ENCODE measurements around the gene CMTM8. TPM values are rescaled to one million over a fixed set of nuclear protein-coding genes. Genes with fewer than 3 reads are reported as not detected.

The CMTM8 gene
- total RNA-seq, 1 donor, result 1.1 TPM

- no peak for TF ChIP-seq CTCF (IDR thresholded peaks at IDR 0.05; ENCODE audit: insufficient read depth, low read length)
- no peak for DNase-seq (ENCODE audit: low read depth)
- H3K4me3 ChIP-seq (ENCODE audit: low read depth, low read length), result no peak overlapping the region
Observed at GRCh38 chr3:32419742-32420125, 181.3 kb downstream of the CMTM8 start.

Small RNA genes lying within 50 kb of the gene (small RNA-seq; reads per million reads assigned to genes)
- gene AC097639.2, result not detected

Other genes starting within 250 kb of the CMTM8 start
- gene GPD1L, start 132.1 kb upstream of the CMTM8 start, total RNA-seq (ENCODE audit: low replicate concordance), result 8.5 and 10.3 TPM in 2 replicates
- 4.2 and 10.1 TPM in 2 replicates for gene CMTM7, start 153.2 kb downstream of the CMTM8 start, total RNA-seq (ENCODE audit: low replicate concordance)